Neural cell (in vitro differentiated cells): ENCODE measurements around the gene KRT74. TPM values are rescaled to one million over a fixed set of nuclear protein-coding genes. Genes with fewer than 3 reads are reported as not detected.

Source experiments
- H2AFZ ChIP-seq: fragments of 200-600, 300-800 bp; sonication (generic), shearing (Covaris generic); 2 replicates; pipeline ENCODE4 v1.6.0; 2014; ENCODE audit warnings: low read depth, mild to moderate bottlenecking, antibody characterized with exemption, low read length, moderate library complexity
- H3F3A ChIP-seq: fragments of 200-600 bp; shearing (Covaris generic); 2 replicates; pipeline ENCODE4 v1.6.1; 2016; ENCODE audit warnings: mild to moderate bottlenecking, moderate library complexity, mixed read lengths, antibody characterized with exemption, low read length; ENCODE audit not compliant: insufficient read depth, poor library complexity, severe bottlenecking
- H3K27ac ChIP-seq: fragments of 200-600, 300-800 bp; sonication (generic), shearing (Covaris generic); 2 replicates; pipeline ENCODE4 v1.5.1; 2014; ENCODE audit warnings: mild to moderate bottlenecking, low read length, moderate library complexity
- H3K27me3 ChIP-seq: fragments of 300-800, 200-600 bp; sonication (generic), shearing (Covaris generic); 2 replicates; pipeline ENCODE4 v1.6.0; 2014; ENCODE audit warnings: mild to moderate bottlenecking, low read depth, low read length, moderate library complexity; ENCODE audit not compliant: insufficient read depth
- H3K36me3 ChIP-seq: fragments of 300-800, 200-600 bp; sonication (generic), shearing (Covaris generic); 2 replicates; pipeline ENCODE4 v1.5.1; 2014; ENCODE audit warnings: mild to moderate bottlenecking, antibody characterized with exemption, low read length, moderate library complexity; ENCODE audit not compliant: insufficient read depth
- H3K4me2 ChIP-seq: fragments of 300-800, 200-600 bp; sonication (generic), shearing (Covaris generic); 2 replicates; pipeline ENCODE4 v1.6.0; 2014; ENCODE audit warnings: mild to moderate bottlenecking, low read length
- H3K4me3 ChIP-seq: fragments of 300-800, 200-600 bp; sonication (generic), shearing (Covaris generic); 2 replicates; pipeline ENCODE4 v1.5.1; 2014; ENCODE audit warnings: mild to moderate bottlenecking, low read length, moderate library complexity
- H3K79me2 ChIP-seq: fragments of 200-600 bp; shearing (Covaris generic); replicated peaks from 2 replicates; pipeline ENCODE4 v1.6.0; 2014; ENCODE audit warnings: mild to moderate bottlenecking, low read length, moderate library complexity; ENCODE audit not compliant: insufficient read depth
- H3K9ac ChIP-seq: fragments of 300-800, 200-600 bp; sonication (generic), shearing (Covaris generic); 2 replicates; pipeline ENCODE4 v1.6.1; 2016; ENCODE audit warnings: mild to moderate bottlenecking, low read length, mixed read lengths
- H3K9me2 ChIP-seq: fragments of 200-600 bp; shearing (Covaris generic); 2 replicates; pipeline ENCODE4 v1.6.1; 2016; ENCODE audit warnings: mild to moderate bottlenecking, low read length, mixed read lengths; ENCODE audit not compliant: insufficient read depth
- H3K9me3 ChIP-seq: fragments of 200-600, 300-800 bp; sonication (generic), shearing (Covaris generic); 2 replicates; pipeline ENCODE4 v1.6.1; 2016; ENCODE audit warnings: mild to moderate bottlenecking, mixed run types, low read length, moderate library complexity, mixed read lengths
- H4K20me1 ChIP-seq: fragments of 200-600 bp; shearing (Covaris generic); 2 replicates; pipeline ENCODE4 v1.6.1; 2016; ENCODE audit warnings: mild to moderate bottlenecking, mixed run types; ENCODE audit not compliant: insufficient read depth
- EZH2 ChIP-seq: fragments of 200-600, 300-800 bp; shearing (Covaris generic), sonication (generic); IDR thresholded peaks from 2 replicates; pipeline ENCODE4 v1.6.1; 2014; ENCODE audit warnings: antibody characterized with exemption, low read length, borderline replicate concordance, mild to moderate bottlenecking; ENCODE audit not compliant: insufficient read depth, poor library complexity, severe bottlenecking
- MXI1 ChIP-seq: fragments of 450-650 bp; conservative IDR thresholded peaks from 2 replicates; pipeline ENCODE4 v1.6.1; 2014; ENCODE audit warnings: antibody characterized with exemption, mild to moderate bottlenecking; ENCODE audit not compliant: poor library complexity, severe bottlenecking
- POLR2AphosphoS5 ChIP-seq: IDR thresholded peaks from 2 replicates; pipeline ENCODE4 v1.6.1; 2012
- RAD21 ChIP-seq: fragments of 450-650 bp; conservative IDR thresholded peaks from 2 replicates; pipeline ENCODE4 v1.6.1; 2014; ENCODE audit warnings: antibody characterized with exemption, mild to moderate bottlenecking, moderate library complexity
- SMC3 ChIP-seq: fragments of 450-650 bp; conservative IDR thresholded peaks from 2 replicates; pipeline ENCODE4 v1.6.1; 2014; ENCODE audit warnings: antibody characterized with exemption, mild to moderate bottlenecking, moderate library complexity; ENCODE audit not compliant: poor library complexity
- TAF1 ChIP-seq: IDR thresholded peaks from 2 replicates; pipeline ENCODE4 v1.6.1; 2012; ENCODE audit warnings: low read depth
- polyA plus RNA-seq: library from polyadenylated mRNA; depleted of rRNA; stranded (reverse); fragments of >200 nt; gene quantifications from 2 replicates; pipeline ENCODE4 v1.2.3, GENCODE V29; 2014
- TF ChIP-seq, protein P1 (sequence below): IDR thresholded peaks from 2 replicates; pipeline ENCODE4 v1.6.1; 2012; ENCODE audit warnings: borderline replicate concordance
- TF ChIP-seq, protein P2 (sequence below): fragments of 450-650 bp; IDR thresholded peaks from 2 replicates; pipeline ENCODE4 v1.5.1; 2014; ENCODE audit warnings: antibody characterized with exemption, mild to moderate bottlenecking, moderate library complexity; ENCODE audit not compliant: poor library complexity, severe bottlenecking

Gene KRT74
- polyA plus RNA-seq, 1 donor from 2014 or later, result not detected

DNA sequence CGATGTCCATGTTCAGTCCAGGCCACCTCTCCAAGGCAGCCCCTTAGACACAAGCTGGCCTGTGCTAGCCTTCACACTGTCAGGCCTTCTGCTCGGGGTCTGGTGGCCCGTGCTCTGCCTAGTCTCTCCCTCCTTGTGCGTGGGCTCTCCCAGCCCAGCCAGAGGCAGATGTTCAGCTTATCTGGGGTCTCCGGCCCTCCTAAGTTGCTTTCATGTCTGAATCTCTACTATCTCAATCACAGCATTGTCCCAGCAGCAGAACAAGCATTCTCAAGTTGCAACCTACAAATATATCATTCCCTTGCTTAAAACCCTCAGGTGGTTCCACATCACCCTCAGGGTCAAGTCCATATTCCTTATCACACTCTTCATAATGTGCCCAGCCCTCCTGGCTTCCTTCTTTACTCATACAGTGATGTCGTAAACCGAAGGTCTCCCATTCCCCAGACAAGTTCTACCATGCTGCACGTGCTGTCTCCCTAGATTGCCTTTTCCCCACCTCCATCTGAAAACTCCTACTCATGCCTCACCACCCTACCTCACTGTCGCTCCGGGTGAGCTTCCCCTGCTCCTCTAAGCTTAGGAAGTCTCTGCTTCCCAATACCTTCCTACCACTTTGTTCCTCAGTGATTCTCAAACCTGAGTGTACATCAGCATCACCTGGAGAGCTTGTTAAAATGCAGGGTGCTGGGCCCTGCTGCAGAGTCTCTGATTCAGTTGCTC, 43.2 kb upstream of the KRT74 start:
- no peak for TF ChIP-seq EZH2
- no peak for TF ChIP-seq SMC3
- TF ChIP-seq, protein P1, sequence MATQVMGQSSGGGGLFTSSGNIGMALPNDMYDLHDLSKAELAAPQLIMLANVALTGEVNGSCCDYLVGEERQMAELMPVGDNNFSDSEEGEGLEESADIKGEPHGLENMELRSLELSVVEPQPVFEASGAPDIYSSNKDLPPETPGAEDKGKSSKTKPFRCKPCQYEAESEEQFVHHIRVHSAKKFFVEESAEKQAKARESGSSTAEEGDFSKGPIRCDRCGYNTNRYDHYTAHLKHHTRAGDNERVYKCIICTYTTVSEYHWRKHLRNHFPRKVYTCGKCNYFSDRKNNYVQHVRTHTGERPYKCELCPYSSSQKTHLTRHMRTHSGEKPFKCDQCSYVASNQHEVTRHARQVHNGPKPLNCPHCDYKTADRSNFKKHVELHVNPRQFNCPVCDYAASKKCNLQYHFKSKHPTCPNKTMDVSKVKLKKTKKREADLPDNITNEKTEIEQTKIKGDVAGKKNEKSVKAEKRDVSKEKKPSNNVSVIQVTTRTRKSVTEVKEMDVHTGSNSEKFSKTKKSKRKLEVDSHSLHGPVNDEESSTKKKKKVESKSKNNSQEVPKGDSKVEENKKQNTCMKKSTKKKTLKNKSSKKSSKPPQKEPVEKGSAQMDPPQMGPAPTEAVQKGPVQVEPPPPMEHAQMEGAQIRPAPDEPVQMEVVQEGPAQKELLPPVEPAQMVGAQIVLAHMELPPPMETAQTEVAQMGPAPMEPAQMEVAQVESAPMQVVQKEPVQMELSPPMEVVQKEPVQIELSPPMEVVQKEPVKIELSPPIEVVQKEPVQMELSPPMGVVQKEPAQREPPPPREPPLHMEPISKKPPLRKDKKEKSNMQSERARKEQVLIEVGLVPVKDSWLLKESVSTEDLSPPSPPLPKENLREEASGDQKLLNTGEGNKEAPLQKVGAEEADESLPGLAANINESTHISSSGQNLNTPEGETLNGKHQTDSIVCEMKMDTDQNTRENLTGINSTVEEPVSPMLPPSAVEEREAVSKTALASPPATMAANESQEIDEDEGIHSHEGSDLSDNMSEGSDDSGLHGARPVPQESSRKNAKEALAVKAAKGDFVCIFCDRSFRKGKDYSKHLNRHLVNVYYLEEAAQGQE, result no peak
- no peak for TF ChIP-seq RAD21
- TF ChIP-seq MXI1, result no peak
- TF ChIP-seq POLR2AphosphoS5, result no peak
- no peaks in the 10 kb centered on the region for H3F3A ChIP-seq
- H3K4me3 ChIP-seq, result no peak overlapping the region
- no peak overlapping the region for H2AFZ ChIP-seq
- no peaks in the 10 kb centered on the region for H3K27me3 ChIP-seq
- no peaks in the 10 kb centered on the region for H3K79me2 ChIP-seq
- H3K9me3 ChIP-seq, result no peaks in the 10 kb centered on the region
- no peak overlapping the region for H3K4me2 ChIP-seq
- no peaks in the 10 kb centered on the region for H3K9me2 ChIP-seq
- no peaks in the 10 kb centered on the region for H4K20me1 ChIP-seq
- H3K27ac ChIP-seq, result no peak overlapping the region
- no peaks in the 10 kb centered on the region for H3K36me3 ChIP-seq
- no peak overlapping the region for H3K9ac ChIP-seq

DNA sequence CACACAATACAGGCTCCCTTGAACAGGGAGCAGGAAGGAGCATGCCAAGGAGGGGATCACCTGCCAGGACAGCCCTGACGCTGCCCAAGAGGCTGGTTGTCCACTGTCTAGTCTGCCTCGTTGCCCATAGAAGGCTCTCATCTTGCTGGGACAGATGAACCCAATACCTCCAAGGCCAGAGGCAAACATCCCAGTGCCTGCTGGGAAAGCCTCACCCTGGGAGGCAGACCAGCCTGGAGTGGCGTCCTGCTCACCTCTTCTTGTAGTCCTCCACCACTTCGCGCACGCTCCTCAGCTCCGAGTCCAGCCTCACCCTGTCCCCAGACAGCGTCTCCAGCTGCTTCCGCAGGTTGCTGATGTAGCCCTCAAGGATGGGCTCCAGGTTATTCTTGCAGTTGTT, 42.3 kb upstream of the KRT74 start:
- TF ChIP-seq, protein P2, sequence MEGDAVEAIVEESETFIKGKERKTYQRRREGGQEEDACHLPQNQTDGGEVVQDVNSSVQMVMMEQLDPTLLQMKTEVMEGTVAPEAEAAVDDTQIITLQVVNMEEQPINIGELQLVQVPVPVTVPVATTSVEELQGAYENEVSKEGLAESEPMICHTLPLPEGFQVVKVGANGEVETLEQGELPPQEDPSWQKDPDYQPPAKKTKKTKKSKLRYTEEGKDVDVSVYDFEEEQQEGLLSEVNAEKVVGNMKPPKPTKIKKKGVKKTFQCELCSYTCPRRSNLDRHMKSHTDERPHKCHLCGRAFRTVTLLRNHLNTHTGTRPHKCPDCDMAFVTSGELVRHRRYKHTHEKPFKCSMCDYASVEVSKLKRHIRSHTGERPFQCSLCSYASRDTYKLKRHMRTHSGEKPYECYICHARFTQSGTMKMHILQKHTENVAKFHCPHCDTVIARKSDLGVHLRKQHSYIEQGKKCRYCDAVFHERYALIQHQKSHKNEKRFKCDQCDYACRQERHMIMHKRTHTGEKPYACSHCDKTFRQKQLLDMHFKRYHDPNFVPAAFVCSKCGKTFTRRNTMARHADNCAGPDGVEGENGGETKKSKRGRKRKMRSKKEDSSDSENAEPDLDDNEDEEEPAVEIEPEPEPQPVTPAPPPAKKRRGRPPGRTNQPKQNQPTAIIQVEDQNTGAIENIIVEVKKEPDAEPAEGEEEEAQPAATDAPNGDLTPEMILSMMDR, result no peak
- TF ChIP-seq, protein P1, result no peak
- TF ChIP-seq SMC3 (no peak), MXI1 (no peak), TAF1 (no peak), EZH2 (no peak), POLR2AphosphoS5 (no peak), RAD21 (no peak)
- H3K9me2 ChIP-seq, result no peaks in the 10 kb centered on the region
- H3K4me2 ChIP-seq, result no peak overlapping the region
- no peak overlapping the region for H2AFZ ChIP-seq
- no peaks in the 10 kb centered on the region for H3F3A ChIP-seq
- no peak overlapping the region for H3K9ac ChIP-seq
- H3K4me3 ChIP-seq, result no peak overlapping the region
- no peaks in the 10 kb centered on the region for H4K20me1 ChIP-seq
- no peak overlapping the region for H3K27ac ChIP-seq
- H3K79me2 ChIP-seq, result no peaks in the 10 kb centered on the region
- no peaks in the 10 kb centered on the region for H3K36me3 ChIP-seq
- H3K9me3 ChIP-seq, result no peaks in the 10 kb centered on the region
- no peaks in the 10 kb centered on the region for H3K27me3 ChIP-seq
